ENCODE results near the gene ANKS1B. TPM values are rescaled to one million over a fixed set of nuclear protein-coding genes. Genes with fewer than 3 reads are reported as not detected.

ANKS1B gene
- total and polyA plus RNA-seq, 7 donors: 0.46 to 7.4 (median 3.6) TPM

DNA sequence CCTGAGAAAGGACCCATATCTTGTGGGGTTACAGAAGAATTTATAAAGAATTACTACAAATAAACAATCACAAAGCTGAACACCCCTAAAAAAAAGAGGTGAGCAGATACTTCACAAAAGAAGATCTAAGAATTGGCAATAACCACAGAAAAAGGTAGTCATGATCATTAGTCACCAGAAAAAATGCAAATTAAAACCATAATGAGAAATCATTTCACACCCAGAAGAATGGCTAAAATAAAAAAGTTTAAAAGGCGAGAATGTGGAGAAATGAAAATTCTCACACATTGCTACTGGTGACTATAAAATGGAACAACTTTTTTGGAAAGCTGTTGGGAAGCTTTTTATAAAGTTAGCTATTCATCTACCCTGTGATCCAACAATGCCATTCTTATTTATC, 545.3 kb downstream of the ANKS1B start:
- intact Hi-C loops (cut with DNase I): no loop called here
- Histone ChIP-seq H3K4me1 (no peaks in the 10 kb centered on the region), H3K36me3 (ENCODE audit: insufficient read depth in 1 of 2, low read depth in 1 of 2) (no peaks in the 10 kb centered on the region), H3K27me3 (ENCODE audit: insufficient read depth in 3 of 3, low read length in 2 of 3) (no peaks in the 10 kb centered on the region), H3K4me3 (no peak overlapping the region), H3K9me3 (no peaks in the 10 kb centered on the region), H3K27ac (no peak overlapping the region)
- ATAC-seq (no peak), DNase-seq (no peak)
- TF ChIP-seq, protein P1, sequence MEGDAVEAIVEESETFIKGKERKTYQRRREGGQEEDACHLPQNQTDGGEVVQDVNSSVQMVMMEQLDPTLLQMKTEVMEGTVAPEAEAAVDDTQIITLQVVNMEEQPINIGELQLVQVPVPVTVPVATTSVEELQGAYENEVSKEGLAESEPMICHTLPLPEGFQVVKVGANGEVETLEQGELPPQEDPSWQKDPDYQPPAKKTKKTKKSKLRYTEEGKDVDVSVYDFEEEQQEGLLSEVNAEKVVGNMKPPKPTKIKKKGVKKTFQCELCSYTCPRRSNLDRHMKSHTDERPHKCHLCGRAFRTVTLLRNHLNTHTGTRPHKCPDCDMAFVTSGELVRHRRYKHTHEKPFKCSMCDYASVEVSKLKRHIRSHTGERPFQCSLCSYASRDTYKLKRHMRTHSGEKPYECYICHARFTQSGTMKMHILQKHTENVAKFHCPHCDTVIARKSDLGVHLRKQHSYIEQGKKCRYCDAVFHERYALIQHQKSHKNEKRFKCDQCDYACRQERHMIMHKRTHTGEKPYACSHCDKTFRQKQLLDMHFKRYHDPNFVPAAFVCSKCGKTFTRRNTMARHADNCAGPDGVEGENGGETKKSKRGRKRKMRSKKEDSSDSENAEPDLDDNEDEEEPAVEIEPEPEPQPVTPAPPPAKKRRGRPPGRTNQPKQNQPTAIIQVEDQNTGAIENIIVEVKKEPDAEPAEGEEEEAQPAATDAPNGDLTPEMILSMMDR (IDR thresholded peaks at IDR 0.05): no peak
- WGBS, 3 donors: 90 to 95% (median 92%) methylated on average over 1 of the region's 1 CpG

DNA sequence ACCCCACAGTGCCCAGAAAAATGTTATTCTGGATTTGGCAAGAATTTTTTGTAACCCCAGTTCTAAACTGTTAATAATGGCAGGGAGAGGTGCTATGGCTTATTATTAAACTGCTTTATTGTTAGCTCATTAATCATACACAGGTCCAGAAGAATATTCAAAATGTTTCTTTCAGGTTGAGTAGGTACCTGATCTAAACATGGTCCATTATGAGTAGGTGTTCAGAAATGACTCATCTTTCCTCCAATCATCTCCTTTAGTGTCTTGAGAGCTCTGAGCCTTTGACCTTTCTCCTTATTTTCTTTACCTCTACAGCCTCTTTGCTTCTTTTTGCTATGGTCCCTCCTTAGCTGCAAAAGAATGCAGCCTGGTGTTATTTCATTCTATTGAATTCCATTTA, 548.2 kb downstream of the ANKS1B start:
- H3K27ac ChIP-seq: no peak overlapping the region
- no peak overlapping the region for H3K4me3 ChIP-seq
- intact Hi-C loops (cut with DNase I): no loop called here
- no peaks in the 10 kb centered on the region for H3K9me3 ChIP-seq
- DNase-seq (no peak), ATAC-seq (no peak)
- H3K4me1 ChIP-seq: no peaks in the 10 kb centered on the region
- no peaks in the 10 kb centered on the region for H3K27me3 ChIP-seq (ENCODE audit: insufficient read depth in 3 of 3, low read length in 2 of 3)
- H3K36me3 ChIP-seq (ENCODE audit: insufficient read depth in 1 of 2, low read depth in 1 of 2): no peaks in the 10 kb centered on the region
- TF ChIP-seq, protein P1 (IDR thresholded peaks at IDR 0.05): no peak

DNA sequence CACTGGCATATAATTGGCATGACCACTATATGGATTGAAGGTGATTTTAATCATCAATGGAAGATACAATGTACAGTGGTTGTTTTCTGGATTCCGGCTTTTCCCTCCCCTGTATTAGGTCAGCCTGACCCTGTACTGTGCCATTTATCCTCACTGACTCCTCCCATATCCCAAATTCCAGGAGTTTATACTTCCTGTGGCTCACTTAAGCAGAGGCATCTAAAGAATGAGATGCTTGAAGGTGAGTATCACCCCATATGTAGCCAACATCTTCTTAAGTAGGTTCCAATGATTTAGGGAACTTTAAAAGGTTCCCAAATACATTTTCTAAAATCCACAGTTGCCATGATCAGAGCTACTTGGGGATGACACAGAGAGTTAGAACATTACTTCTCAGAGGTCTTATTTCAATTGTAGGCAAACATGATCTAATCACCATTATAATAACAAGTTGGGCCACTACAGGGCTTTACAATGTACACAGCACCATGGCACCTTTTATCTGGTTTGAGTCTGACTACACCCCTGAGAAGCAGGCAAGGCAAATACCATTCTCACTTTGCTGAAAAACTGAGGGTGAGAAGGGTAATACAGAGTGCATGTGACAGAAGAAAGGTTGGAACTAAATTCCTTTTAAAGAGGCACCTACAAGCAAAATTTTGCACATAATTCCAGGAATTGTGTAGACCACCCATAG, 549.5 kb downstream of the ANKS1B start:
- WGBS, 3 donors: 80 to 88% (median 87%) methylated on average over 1 of the region's 1 CpG
- no peak for DNase-seq
- H3K27me3 ChIP-seq (ENCODE audit: insufficient read depth in 3 of 3, low read length in 2 of 3): no peaks in the 10 kb centered on the region
- H3K4me1 ChIP-seq: no peaks in the 10 kb centered on the region
- TF ChIP-seq, protein P1 (IDR thresholded peaks at IDR 0.05): no peak
- no peak for ATAC-seq
- no peak overlapping the region for H3K27ac ChIP-seq
- no peaks in the 10 kb centered on the region for H3K9me3 ChIP-seq
- H3K36me3 ChIP-seq (ENCODE audit: insufficient read depth in 1 of 2, low read depth in 1 of 2): no peaks in the 10 kb centered on the region
- H3K4me3 ChIP-seq: no peak overlapping the region
- intact Hi-C loops (cut with DNase I): no loop called here

DNA sequence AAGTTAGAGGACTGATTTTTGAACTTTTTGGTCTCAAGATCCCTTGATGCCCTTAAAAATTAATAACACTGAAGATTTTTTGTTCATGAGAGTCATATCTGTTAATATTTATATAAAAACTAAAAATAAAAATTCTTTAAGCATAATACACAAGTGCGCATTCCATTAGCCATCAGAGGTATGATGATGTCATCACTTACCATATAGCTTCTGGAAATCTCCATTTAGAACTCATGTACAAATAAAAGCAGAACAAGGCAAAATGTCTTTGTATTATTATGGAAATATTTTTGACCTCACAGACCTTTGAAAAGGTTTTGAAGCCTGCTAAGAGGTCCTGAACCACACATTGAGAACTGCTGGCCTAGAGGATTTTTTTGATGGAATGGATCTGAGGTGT, 551.6 kb downstream of the ANKS1B start:
- Histone ChIP-seq H3K4me1 (no peaks in the 10 kb centered on the region), H3K36me3 (ENCODE audit: insufficient read depth in 1 of 2, low read depth in 1 of 2) (no peaks in the 10 kb centered on the region), H3K9me3 (no peaks in the 10 kb centered on the region), H3K27ac (no peak overlapping the region), H3K27me3 (ENCODE audit: insufficient read depth in 3 of 3, low read length in 2 of 3) (no peaks in the 10 kb centered on the region), H3K4me3 (no peak overlapping the region)
- ATAC-seq (no peak), DNase-seq (no peak)
- TF ChIP-seq, protein P1 (IDR thresholded peaks at IDR 0.05): no peak
- intact Hi-C loops (cut with DNase I): no loop called here
- WGBS, 3 donors: 94 to 100% (median 96%) methylated on average over 1 of the region's 1 CpG

DNA sequence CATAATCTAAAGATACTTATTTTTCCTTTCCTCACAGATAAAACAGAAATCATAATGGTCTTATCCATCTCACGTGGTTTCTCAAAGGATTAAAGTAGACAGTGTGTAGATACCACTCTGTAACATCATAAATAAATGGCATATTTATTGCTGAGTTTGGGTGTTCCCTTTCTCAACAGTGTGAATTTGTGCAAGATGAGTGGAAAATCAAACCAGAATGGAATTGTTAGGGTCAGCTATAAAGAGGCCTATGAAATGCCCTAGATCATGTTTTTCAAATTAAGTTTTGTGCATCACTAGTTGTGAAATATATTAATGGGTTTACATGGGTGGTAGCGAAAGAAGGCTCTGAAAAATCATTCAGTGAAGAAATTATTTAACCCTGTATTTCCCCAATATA, 553.5 kb downstream of the ANKS1B start:
- TF ChIP-seq, protein P1 (IDR thresholded peaks at IDR 0.05): no peak
- no peak overlapping the region for H3K4me3 ChIP-seq
- DNase-seq (no peak), ATAC-seq (no peak)
- 75 to 84% (median 84%) methylated on average over 2 of the region's 2 CpGs for WGBS, 3 donors
- intact Hi-C loops (cut with DNase I): no loop called here
- H3K4me1 ChIP-seq: no peaks in the 10 kb centered on the region
- no peak overlapping the region for H3K27ac ChIP-seq
- no peaks in the 10 kb centered on the region for H3K27me3 ChIP-seq (ENCODE audit: insufficient read depth in 3 of 3, low read length in 2 of 3)
- no peaks in the 10 kb centered on the region for H3K9me3 ChIP-seq
- no peaks in the 10 kb centered on the region for H3K36me3 ChIP-seq (ENCODE audit: insufficient read depth in 1 of 2, low read depth in 1 of 2)
